Vagina (tissue), 2 donors: Measurements from ENCODE around the gene CEP104. TPM values are rescaled to one million over a fixed set of nuclear protein-coding genes. Genes with fewer than 3 reads are reported as not detected.

Experiments used
- DNase-seq, 2 donors: peaks; one replicate each; pipeline ENCODE4 v3.0.0-alpha.2; 2017; ENCODE audit errors: extremely low spot score in 2 of 2
- H3K27ac ChIP-seq: fragments of 200-600 bp; sonication (generic); one replicate; pipeline ENCODE4 v1.5.1; 2019
- H3K27me3 ChIP-seq: fragments of 200-600 bp; sonication (generic); one replicate; pipeline ENCODE4 v1.5.1; 2019
- H3K36me3 ChIP-seq, 2 donors: fragments of 200-600 bp; sonication (generic); one replicate each; pipeline ENCODE4 v1.5.1; 2017 to 2019
- H3K4me1 ChIP-seq: fragments of 200-600 bp; sonication (generic); one replicate; pipeline ENCODE4 v1.5.1; 2019
- H3K4me3 ChIP-seq, 2 donors: fragments of 200-600 bp; sonication (generic); 1 replicate in 1 of 2; 2 replicates in 1 of 2; pipeline ENCODE4 v1.5.1; 2016 to 2019
- H3K9me3 ChIP-seq: fragments of 200-600 bp; sonication (generic); one replicate; pipeline ENCODE4 v1.5.1; 2019
- POLR2A ChIP-seq, 2 donors: fragments of 450-650 bp; IDR thresholded peaks; one replicate each; pipeline ENCODE4 v1.6.1; 2017; ENCODE audit warnings: antibody characterized with exemption in 2 of 2, mild to moderate bottlenecking in 2 of 2, moderate library complexity in 2 of 2
- POLR2AphosphoS5 ChIP-seq, 2 donors: sonication (generic); formaldehyde crosslinking; IDR thresholded peaks; one replicate each; pipeline ENCODE4 v1.9.0; 2017; ENCODE audit warnings: antibody characterized with exemption in 2 of 2, mild to moderate bottlenecking in 2 of 2, low read depth in 1 of 2; ENCODE audit not compliant: insufficient read depth in 1 of 2
- intact Hi-C: fragments of 100-400 bp; cut with DNase I; formaldehyde crosslinking; loops from one replicate; pipeline ENCODE4 v1.15.1; 2023
- total RNA-seq: library from RNA; depleted of rRNA; stranded (reverse); fragments of >200 nt; gene quantifications from one replicate; pipeline ENCODE4 v1.2.3, GENCODE V29; 2016
- TF ChIP-seq, protein P1 (sequence below), 3 experiments: fragments of 450-650 bp in 2 of 3; fragments of 200-600 bp in 1 of 3; sonication (generic) in 1 of 3; IDR thresholded peaks; one replicate each; pipeline ENCODE4 v1.5.1; 2017 to 2019; ENCODE audit warnings: antibody characterized with exemption in 3 of 3, mild to moderate bottlenecking in 2 of 3, moderate library complexity in 2 of 3

The CEP104 gene
- total RNA-seq, 1 donor from 2014 or later, result 62.9 TPM

- Histone ChIP-seq H3K27me3 (no peaks in the 10 kb centered on the region), H3K4me1 (peaks cover 23% of the 10 kb centered on the region), H3K9me3 (no peaks in the 10 kb centered on the region), H3K4me3 (no peak overlapping the region), H3K36me3 (peaks cover 0 to 38% of the 10 kb centered on the region in 2 donors), H3K27ac (no peak overlapping the region)
- TF ChIP-seq, protein P1, sequence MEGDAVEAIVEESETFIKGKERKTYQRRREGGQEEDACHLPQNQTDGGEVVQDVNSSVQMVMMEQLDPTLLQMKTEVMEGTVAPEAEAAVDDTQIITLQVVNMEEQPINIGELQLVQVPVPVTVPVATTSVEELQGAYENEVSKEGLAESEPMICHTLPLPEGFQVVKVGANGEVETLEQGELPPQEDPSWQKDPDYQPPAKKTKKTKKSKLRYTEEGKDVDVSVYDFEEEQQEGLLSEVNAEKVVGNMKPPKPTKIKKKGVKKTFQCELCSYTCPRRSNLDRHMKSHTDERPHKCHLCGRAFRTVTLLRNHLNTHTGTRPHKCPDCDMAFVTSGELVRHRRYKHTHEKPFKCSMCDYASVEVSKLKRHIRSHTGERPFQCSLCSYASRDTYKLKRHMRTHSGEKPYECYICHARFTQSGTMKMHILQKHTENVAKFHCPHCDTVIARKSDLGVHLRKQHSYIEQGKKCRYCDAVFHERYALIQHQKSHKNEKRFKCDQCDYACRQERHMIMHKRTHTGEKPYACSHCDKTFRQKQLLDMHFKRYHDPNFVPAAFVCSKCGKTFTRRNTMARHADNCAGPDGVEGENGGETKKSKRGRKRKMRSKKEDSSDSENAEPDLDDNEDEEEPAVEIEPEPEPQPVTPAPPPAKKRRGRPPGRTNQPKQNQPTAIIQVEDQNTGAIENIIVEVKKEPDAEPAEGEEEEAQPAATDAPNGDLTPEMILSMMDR (IDR thresholded peaks at IDR 0.05), result no peak
- TF ChIP-seq POLR2A (IDR thresholded peaks at IDR 0.05) (no peak), POLR2AphosphoS5 (IDR thresholded peaks at IDR 0.05; ENCODE audit: insufficient read depth in 1 of 2, low read depth in 1 of 2) (no peak)
- DNase-seq, result no peak
- intact Hi-C loops, result no loop called here
Observed at GRCh38 chr1:3787349-3787715, 69.7 kb downstream of the CEP104 start.

- Histone ChIP-seq H3K9me3 (no peaks in the 10 kb centered on the region), H3K4me1 (peaks cover 23% of the 10 kb centered on the region), H3K36me3 (peaks cover 0 to 44% of the 10 kb centered on the region in 2 donors), H3K4me3 (no peak overlapping the region), H3K27me3 (no peaks in the 10 kb centered on the region), H3K27ac (no peak overlapping the region)
- no peak for TF ChIP-seq POLR2A (IDR thresholded peaks at IDR 0.05)
- TF ChIP-seq, protein P1 (IDR thresholded peaks at IDR 0.05), result no peak
- no peak for TF ChIP-seq POLR2AphosphoS5 (IDR thresholded peaks at IDR 0.05; ENCODE audit: insufficient read depth in 1 of 2, low read depth in 1 of 2)
- intact Hi-C loops, result no loop called here
- no peak for DNase-seq
Observed at GRCh38 chr1:3786468-3787348, 70.3 kb downstream of the CEP104 start.

DNA sequence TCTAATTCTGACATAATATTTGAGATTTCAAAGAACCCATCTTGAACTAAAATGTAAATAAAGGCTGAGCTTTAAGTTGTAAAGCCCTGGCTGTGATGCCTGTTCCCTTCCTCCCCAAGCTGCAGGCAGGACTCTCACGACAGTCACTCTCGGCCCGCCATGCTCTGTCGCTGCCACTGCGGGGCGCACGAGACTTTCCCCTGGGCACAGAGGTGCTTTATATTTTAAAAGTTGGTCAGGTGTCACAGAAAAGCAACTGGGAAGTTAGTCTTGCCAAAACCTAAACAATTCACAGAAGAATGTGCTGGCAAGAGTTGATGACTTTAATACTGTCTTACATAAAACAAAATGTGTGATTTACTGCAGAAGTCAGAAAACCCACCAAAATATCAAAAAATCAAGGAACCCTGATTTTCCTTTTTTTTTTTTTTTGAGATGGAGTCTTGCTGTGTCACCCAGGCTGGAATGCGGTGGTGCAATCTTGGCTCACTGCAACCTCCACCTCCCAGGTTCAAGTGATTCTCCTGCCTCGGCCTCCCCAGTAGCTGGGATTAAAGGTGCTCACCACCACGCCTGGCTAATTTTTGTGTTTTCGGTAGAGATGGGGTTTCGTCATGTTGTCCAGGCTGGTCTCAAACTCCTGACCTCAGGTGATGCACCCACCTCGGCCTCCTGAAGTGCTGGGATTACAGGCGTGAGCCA is 71.4 kb downstream of the CEP104 start:
- DNase-seq, result no peak
- intact Hi-C loops, result no loop called here

DNA sequence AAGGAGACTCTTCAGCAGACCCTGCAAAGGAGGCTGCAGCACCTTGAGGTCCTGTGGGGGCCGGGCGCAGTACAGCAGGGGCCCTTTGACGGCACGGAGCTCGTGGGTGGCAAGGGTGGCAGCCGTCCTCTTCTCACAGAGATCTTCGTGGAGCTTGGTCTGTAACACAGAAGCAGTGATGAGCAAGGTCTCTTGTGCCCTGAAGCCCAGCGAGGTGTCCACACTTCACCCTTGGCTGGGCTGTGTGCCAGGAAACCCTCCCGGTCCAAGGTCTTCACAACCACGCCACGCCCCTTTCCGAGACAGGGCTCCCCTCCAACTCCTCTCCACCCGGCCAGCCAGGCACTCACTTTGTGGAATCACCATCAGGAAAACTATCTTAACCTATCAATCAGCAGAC is 72.0 kb downstream of the CEP104 start:
- Histone ChIP-seq H3K27me3 (no peaks in the 10 kb centered on the region), H3K4me1 (peaks cover 13% of the 10 kb centered on the region), H3K4me3 (no peak overlapping the region), H3K36me3 (peaks cover 0 to 60% of the 10 kb centered on the region in 2 donors), H3K27ac (no peak overlapping the region), H3K9me3 (no peaks in the 10 kb centered on the region)
- intact Hi-C loops, result no loop called here
- no peak for TF ChIP-seq POLR2AphosphoS5 (IDR thresholded peaks at IDR 0.05; ENCODE audit: insufficient read depth in 1 of 2, low read depth in 1 of 2)
- TF ChIP-seq POLR2A (IDR thresholded peaks at IDR 0.05), result no peak
- TF ChIP-seq, protein P1 (IDR thresholded peaks at IDR 0.05), result no peak
- DNase-seq, result no peak

More for the DNA sequence above, 71.4 kb downstream of the CEP104 start:
- TF ChIP-seq, protein P1 (IDR thresholded peaks at IDR 0.05), result no peak
- TF ChIP-seq POLR2AphosphoS5 (IDR thresholded peaks at IDR 0.05; ENCODE audit: insufficient read depth in 1 of 2, low read depth in 1 of 2), result no peak
- no peak for TF ChIP-seq POLR2A (IDR thresholded peaks at IDR 0.05)
- no peak overlapping the region for H3K27ac ChIP-seq
- H3K4me3 ChIP-seq, result no peak overlapping the region
- no peaks in the 10 kb centered on the region for H3K9me3 ChIP-seq
- peaks cover 19% of the 10 kb centered on the region for H3K4me1 ChIP-seq
- H3K36me3 ChIP-seq, result peaks cover 0 to 55% of the 10 kb centered on the region in 2 donors
- no peaks in the 10 kb centered on the region for H3K27me3 ChIP-seq
